K562 (cell line): ENCODE data around the gene RCHY1. TPM values are rescaled to one million over a fixed set of nuclear protein-coding genes. Genes with fewer than 3 reads are reported as not detected.
A peak's percentile ranks its signal among the peaks of the same experiment; 100 is the strongest.

Experiments used
- CEBPB ChIP-seq: fragments of 450-650 bp; IDR thresholded peaks from 2 replicates; pipeline ENCODE4 v1.6.1; 2016; ENCODE audit warnings: missing genetic modification characterization, missing compliant biosample characterization
- CHD4 ChIP-seq: fragments of 200-600 bp; sonication (generic); IDR thresholded peaks from 3 replicates; pipeline ENCODE4 v1.6.1; 2012; ENCODE audit warnings: low read depth, mild to moderate bottlenecking, mixed read lengths, low read length, inconsistent platforms; ENCODE audit not compliant: insufficient read depth, insufficient replicate concordance, poor library complexity, severe bottlenecking
- HCFC1 ChIP-seq: IDR thresholded peaks from 2 replicates; pipeline ENCODE4 v1.6.1; 2012; ENCODE audit warnings: low read depth, low read length, improper control_type of control experiment
- HDAC1 ChIP-seq, 2 experiments: fragments of 450-650 bp; IDR thresholded peaks; 2 replicates each; pipeline ENCODE4 v1.6.1; 2016 to 2017; ENCODE audit warnings: inconsistent platforms in 1 of 2, mild to moderate bottlenecking in 1 of 2, moderate library complexity in 1 of 2
- IRF9 ChIP-seq: fragments of 450-650 bp; IDR thresholded peaks from 2 replicates; pipeline ENCODE4 v1.6.1; 2016; ENCODE audit warnings: missing biosample characterization, missing genetic modification characterization
- LARP7 ChIP-seq: fragments of 450-650 bp; IDR thresholded peaks from 2 replicates; pipeline ENCODE4 v1.6.1; 2016
- MAFK ChIP-seq: IDR thresholded peaks from 2 replicates; pipeline ENCODE4 v1.6.1; 2011; ENCODE audit warnings: low read length, improper control_type of control experiment
- MLX ChIP-seq, 2 experiments: fragments of 450-650 bp in 1 of 2; sonication (generic) in 1 of 2; formaldehyde crosslinking; conservative IDR thresholded peaks; 2 replicates each; pipeline versions ENCODE4 v1.4.0 to v1.8.1; 2020 to 2022; ENCODE audit warnings: mild to moderate bottlenecking in 1 of 2, missing genetic modification reagents in 1 of 2
- NUFIP1 ChIP-seq: fragments of 450-650 bp; IDR thresholded peaks from 2 replicates; pipeline ENCODE4 v1.6.1; 2018; ENCODE audit not compliant: partially characterized antibody
- PTTG1 ChIP-seq: fragments of 450-650 bp; IDR thresholded peaks from 2 replicates; pipeline ENCODE4 v1.6.1; 2016; ENCODE audit warnings: low read depth, mild to moderate bottlenecking, missing genetic modification characterization, missing compliant biosample characterization
- RAD51 ChIP-seq: fragments of 450-650 bp; IDR thresholded peaks from 2 replicates; pipeline ENCODE4 v1.7.1; 2016; ENCODE audit warnings: low read depth, mild to moderate bottlenecking, borderline replicate concordance
- RBM39 ChIP-seq: fragments of 200-400 bp; formaldehyde crosslinking; optimal IDR thresholded peaks from 2 replicates; pipeline ENCODE3; 2018; ENCODE audit warnings: low read depth, low read length
- RCOR1 ChIP-seq, 2 experiments: IDR thresholded peaks; 2 replicates each; pipeline ENCODE4 v1.6.1; 2012; ENCODE audit warnings: low read depth in 2 of 2, low read length in 2 of 2, borderline replicate concordance in 1 of 2, improper control_type of control experiment in 1 of 2
- RFX7 ChIP-seq: fragments of 250-450 bp; sonication (Bioruptor Pico); IDR thresholded peaks from 2 replicates; pipeline ENCODE4 v1.5.1; 2021; ENCODE audit warnings: mild to moderate bottlenecking
- SMARCE1 ChIP-seq: fragments of 450-650 bp; IDR thresholded peaks from 2 replicates; pipeline ENCODE4 v1.7.1; 2016; ENCODE audit warnings: mild to moderate bottlenecking
- TAL1 ChIP-seq: fragments of 450-650 bp; IDR thresholded peaks from 2 replicates; pipeline ENCODE4 v1.6.1; 2016; ENCODE audit warnings: mild to moderate bottlenecking
- USF1 ChIP-seq: sonication (generic); formaldehyde crosslinking; IDR thresholded peaks from 2 replicates; pipeline ENCODE4 v1.9.0; 2022; ENCODE audit warnings: mild to moderate bottlenecking, missing genetic modification reagents
- VEZF1 ChIP-seq: fragments of 200-800 bp; sonication (Bioruptor generic); IDR thresholded peaks from 2 replicates; pipeline ENCODE4 v1.6.1; 2017; ENCODE audit warnings: missing genetic modification characterization, missing compliant biosample characterization
- ZNF165 ChIP-seq: fragments of 250-450 bp; sonication (Bioruptor Pico); IDR thresholded peaks from 2 replicates; pipeline ENCODE4 v1.4.0; 2020; ENCODE audit warnings: borderline replicate concordance
- ZNF324 ChIP-seq: fragments of 250-450 bp; sonication (Bioruptor Pico); IDR thresholded peaks from 2 replicates; pipeline ENCODE4 v1.4.0; 2020; ENCODE audit warnings: mild to moderate bottlenecking
- ZNF518B ChIP-seq: fragments of 250-450 bp; sonication (Bioruptor Pico); IDR thresholded peaks from 2 replicates; pipeline ENCODE4 v1.5.0; 2021; ENCODE audit warnings: mild to moderate bottlenecking, moderate library complexity
- polyA plus RNA-seq, 8 experiments: library from polyadenylated mRNA; depleted of rRNA in 4 of 8; stranded (reverse) in 5 of 8; unstranded in 3 of 8; fragments of >200 nt; fragmentation: Nextera tagmentation in 2 of 8; fragmentation: Illumina TruSeq in 1 of 8; extraction: Ambion mirVana in 2 of 8; extraction: Trizol in 1 of 8; gene quantifications; 2 replicates each; pipeline versions ENCODE4 v1.2.1 to v1.2.3, GENCODE V29; 2011 to 2014; ENCODE audit warnings: inconsistent platforms in 1 of 8, missing spikeins in 1 of 8
- total RNA-seq, 7 experiments: library from RNA; depleted of rRNA in 6 of 7; stranded (reverse); fragments of >200 nt in 6 of 7; fragmentation: Illumina TruSeq in 2 of 7; extraction: Trizol in 2 of 7; gene quantifications; 2 replicates each; pipeline versions ENCODE4 v1.2.1 to v1.2.3, GENCODE V29; 2011 to 2021; ENCODE audit warnings: low replicate concordance in 1 of 7

Gene RCHY1
- total and polyA plus RNA-seq, 9 of the 15 experiments (the other 6 are each of a cell fraction or from before 2014, with no cell fraction given): 27.3 to 85.1 (median 45.9) TPM

GRCh38 chr4:75514131-75514948 is at the start of gene RCHY1, which contains the start of gene THAP6 (continued):
- TF ChIP-seq IRF9 (tag) (no peak), RBM39 (peak; percentile 64), SMARCE1 (peak; percentile 39; the same call in 1 of the 2 replicates), CHD4 (no peak), CEBPB (tag) (no peak), LARP7 (no peak; the same call in 1 of the 2 replicates), TAL1 (no peak), MAFK (no peak; the same call in 1 of the 2 replicates), VEZF1 (CRISPR knock-in tag) (peak; percentile 71), ZNF324 (CRISPR knock-in tag) (no peak), RAD51 (peak; percentile 97), HCFC1 (peak; percentile 90), MLX (CRISPR knock-in tag; conservative IDR thresholded peaks at IDR 0.05) (no peak), PTTG1 (tag) (no peak), ZNF518B (CRISPR knock-in tag) (no peak), ZNF165 (CRISPR knock-in tag) (no peak), NUFIP1 (no peak), USF1 (CRISPR knock-in tag) (peak; percentile 99), RFX7 (CRISPR knock-in tag) (no peak), RCOR1 (IDR thresholded peaks at IDR 0.05; ENCODE audit: borderline replicate concordance in 1 of 2, low read depth in 2 of 2, low read length in 2 of 2) (0 out of 4 replicates have a peak, but pooled peaks of 1 of the 2 experiments have one; percentile 14), HDAC1 (IDR thresholded peaks at IDR 0.05) (peak in 1 of 2 experiments; percentile 72; a peak in 2 of 4 replicates)
